HG02623 (cell line): ENCODE results near the gene RAPSN.
"Not testable (repeated sequence)": the region's sequence is repeated elsewhere in the genome, so short reads cannot be mapped to it uniquely, and the experiment has no call there.

Experiments used
- ATAC-seq: cut with Tn5 transposase; IDR thresholded peaks from one replicate; pipeline ENCODE4 v1.9.1; 2021; ENCODE audit warnings: moderate library complexity; ENCODE audit not compliant: unreplicated experiment

Gene RAPSN

DNA sequence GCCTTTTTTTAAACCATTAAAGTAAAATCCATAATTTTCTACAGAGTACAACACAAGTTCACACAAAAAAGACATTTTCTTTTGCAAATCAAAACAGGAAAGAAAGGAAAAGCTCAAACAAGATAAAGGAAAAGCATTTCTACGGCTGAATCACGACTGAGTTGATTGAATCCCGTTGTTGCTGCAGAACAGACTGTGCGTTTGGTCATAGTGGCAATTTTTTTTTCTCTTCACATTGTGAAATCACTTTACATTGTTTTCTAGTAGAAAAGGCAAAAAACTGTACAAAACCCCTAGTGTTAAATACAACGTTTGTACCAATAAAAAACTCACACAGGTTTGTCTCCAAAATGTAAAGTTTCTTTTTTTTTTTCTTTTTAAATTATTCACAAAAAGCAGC, 17.3 kb upstream of the RAPSN start:
- no peak for ATAC-seq

DNA sequence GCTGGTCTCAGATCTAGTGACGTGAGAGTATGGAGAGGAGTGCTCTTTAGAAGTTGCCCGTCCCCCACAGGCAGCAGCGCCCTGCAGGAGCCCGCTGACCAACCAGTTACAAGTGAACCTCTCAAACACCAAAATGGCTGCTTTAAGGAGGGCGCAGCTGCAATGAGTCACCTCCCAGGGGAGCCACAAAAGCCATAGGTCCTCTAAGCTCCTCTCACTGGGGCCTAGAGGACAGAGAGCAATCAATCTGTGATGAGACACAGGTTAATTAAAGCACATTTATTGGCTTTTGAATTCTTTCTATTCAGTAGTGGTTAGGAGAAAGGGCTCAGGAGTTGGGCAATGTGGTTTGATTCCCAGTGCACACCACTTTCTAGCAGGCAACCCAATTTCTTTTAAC, 15.5 kb upstream of the RAPSN start:
- ATAC-seq = no peak

DNA sequence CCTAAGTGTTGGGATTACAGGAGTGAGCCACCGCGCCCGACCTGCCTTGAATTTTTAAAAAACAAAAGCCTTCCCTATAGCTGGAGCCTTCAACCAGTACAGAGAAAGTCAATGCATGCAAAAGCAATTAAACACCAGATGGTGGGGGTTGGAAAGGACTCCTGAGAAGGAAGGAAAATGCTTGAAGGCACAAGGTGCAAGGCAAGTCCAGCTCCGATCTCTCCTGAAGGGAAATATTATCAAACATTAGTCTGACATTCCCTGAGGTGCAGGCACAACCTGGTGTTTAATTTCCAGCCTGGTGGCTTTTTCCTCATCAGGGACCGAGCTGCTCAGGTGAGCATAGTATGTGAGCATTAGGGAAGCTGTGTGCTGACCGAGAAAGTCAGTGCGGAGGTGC, 12.9 kb upstream of the RAPSN start:
- ATAC-seq = no peak

DNA sequence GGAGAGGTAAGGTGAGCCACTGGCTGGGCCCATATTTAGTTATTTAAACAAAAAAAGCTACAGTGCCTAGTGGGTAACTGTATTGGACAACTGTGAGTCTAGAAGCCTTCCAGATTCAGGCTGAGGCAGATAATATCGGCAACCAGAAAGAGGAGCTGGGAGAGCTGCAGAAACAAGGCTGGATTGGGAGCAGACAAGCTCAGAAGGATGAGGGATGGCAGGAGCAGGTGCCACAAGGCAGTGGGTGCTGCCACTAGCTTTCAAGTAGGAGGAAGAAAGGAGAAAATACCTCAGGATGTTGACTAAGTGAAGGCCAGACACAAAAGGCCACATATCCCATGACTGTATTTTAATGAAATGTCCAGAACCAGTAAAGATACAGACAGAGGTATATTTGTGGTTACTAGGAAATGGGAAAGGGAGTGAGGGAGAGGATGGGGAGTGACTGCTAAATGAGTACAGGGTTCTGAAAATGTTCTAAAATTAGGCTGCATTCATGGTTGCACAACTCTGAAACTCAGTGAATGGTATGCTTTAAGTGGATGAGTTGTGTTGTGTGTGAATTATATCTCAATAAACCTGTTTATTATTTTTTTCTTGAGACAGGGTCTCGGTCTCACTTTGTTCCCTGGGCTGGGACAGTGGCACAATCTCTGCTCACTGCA, 11.8 kb upstream of the RAPSN start:
- no peak for ATAC-seq

DNA sequence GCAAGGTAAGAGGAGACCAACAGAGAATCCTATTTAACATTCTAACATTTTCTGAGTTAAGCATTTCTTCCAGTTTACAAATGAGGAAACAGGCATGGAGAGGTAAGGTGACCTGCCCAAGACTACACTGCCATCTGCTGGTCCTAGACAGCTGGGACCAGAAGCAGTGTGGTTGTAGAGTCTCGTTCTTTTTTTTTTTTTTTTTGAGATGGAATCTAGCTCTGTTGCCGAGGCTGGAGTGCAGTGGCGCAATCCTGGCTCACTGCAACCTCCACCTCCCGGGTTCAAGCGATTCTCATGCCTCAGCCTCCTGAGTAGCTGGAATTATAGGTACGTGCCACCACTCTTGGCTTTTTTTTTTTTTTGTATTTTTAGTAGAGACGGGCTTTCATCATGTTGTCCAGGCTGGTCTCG, 5.3 kb upstream of the RAPSN start:
- not testable (repeated sequence) for ATAC-seq

DNA sequence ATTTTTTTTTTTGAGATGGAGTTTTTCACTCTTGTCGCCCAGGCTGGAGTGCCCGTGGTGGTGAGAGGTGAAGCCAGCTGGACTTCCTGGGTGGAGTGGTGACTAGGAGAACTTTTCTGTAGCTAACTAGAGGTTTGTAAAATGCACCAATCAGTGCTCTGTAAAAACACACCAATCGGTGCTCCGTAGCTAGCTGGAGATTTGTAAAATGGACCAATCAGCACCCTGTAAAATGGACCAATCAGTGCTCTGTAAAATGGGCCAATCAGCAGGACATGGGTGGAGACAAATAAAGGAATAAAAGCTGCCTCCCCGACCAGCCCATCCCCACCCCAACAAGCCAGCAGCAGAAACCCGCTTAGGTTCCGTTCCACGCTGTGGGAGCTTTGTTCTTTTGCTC, 4.4 kb upstream of the RAPSN start:
- ATAC-seq = no peak

DNA sequence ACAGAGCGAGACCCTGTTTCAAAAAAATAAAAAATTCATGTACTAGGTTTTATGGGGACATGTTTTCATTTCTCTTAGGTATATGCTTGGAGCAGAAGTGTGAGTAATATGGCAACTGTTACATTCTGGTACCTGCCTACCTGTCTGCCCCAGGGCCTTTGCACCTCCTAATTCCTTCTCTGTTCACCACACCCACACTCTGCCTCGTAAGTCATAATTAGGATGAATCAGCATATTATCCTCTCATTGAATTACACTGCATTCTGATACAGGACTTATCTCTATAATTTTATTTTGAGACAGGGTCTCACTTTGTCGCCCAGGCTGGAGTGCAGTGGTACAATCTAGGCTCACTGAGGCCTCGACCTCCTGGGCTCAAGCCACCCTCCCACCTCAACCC, 3.1 kb upstream of the RAPSN start:
- no peak for ATAC-seq

DNA sequence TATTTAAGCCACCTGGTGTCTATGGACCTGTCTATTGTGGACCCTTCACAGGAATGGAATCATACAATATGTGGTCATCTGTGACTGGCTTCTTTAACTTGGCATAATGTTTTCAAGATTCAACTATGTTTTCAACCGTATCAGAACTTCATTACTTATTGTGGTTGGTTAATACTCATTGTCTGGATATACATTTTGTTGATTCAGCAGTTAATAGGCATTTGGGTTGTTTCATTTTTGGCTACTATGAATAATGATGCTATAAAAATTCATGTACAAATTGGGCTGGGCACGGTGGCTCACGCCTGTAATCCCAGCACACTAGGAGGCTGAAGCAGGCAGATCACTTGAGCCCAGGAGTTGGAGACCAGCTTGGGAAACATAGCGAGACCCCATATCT, 2.5 kb upstream of the RAPSN start:
- ATAC-seq = no peak

DNA sequence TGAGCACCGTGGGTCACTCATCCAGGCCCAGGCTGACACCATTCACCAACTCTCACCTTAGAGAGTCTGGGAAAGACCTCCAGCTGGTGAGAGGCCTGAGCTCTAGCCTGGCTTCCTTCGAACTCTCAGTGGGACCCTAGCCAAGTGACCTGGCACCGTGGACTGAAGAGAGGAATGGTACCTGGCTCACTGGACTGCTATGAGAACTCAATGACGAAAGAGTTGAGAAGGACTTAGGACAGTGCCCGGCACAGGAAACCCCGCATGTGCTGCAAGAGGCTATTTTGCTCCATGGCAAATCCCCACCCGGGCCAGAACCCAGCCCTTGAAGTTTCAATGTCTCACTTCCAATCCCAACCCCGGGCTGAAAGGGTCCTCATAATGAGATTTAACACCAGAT, 605 bp upstream of the RAPSN start:
- ATAC-seq = no peak

DNA sequence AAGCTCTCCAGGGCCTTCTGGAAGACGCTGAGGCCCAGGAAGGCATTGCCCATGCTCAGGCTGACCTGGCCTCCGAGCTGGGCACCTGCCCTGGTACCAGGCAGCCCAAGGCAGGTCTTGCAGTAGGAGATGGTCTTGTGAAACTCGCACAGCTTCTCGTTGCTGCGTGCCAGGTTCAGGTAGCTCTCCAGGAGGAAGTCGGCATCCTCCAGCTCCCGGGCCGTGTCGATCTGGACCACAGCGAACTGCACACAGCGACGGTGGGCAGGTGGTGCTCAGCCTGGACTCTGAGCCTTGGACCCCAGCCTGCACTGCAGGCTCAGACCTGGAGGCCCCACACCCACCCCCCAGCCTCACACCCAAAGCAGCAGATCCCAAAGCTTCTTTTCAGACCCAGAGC, 1.0 kb downstream of the RAPSN start:
- ATAC-seq = no peak

DNA sequence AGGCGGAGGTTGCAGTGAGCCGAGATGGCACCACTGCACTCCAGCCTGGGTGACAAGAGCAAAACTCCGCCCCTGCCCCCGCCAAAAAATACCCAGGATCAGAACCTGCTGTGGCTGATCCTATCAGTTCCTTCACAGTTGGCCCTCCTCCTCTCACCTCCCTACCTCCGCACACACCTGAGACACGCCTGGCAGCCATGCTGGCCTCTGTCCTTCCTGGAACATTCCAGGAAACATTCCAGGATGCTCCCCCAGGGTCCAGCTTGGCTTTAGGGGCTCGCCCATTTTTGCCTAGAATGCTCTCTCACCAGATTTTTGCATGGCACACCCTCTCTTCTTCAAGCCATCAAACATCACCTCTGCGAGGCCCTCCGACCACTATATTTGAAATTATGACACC, 2.1 kb downstream of the RAPSN start:
- no peak for ATAC-seq

DNA sequence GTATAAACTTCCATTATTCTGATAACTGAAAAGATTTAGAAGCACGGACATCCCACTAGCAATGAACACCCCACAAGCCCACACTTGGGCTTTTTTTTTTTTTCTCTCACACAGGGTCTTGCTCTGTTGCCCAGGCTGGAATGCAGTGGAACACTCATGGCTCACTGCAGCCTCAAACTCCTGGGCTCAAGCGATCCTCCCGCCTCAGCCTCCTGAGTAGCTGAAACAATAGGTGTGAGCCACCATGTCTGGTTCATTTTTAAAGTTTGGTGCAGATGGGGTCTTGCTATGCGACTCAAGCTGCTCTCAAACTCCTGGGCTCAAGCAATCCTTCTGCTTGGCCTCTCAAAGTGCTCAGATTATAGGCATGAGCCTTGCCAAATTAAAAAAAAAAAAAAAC, 3.1 kb downstream of the RAPSN start:
- no peak for ATAC-seq

DNA sequence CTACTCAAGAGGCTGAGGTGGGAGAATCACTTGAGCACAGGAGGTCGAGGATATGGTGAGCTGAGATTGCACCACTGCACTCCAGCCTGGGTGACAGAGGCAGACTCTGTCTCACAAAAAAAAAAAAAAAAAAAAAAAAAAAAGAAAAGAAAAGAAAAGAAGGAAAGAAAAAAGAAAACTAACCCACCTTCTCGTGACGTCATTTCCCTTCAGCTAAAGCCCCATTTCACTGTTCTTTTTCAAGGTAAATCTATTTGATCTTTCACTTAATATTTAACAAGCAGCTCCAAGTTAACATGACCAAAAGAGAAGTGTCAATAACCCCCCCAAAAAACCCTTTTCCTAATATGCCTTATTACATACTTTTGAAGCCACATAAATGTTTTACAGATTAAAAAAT, 5.1 kb downstream of the RAPSN start:
- no peak for ATAC-seq

DNA sequence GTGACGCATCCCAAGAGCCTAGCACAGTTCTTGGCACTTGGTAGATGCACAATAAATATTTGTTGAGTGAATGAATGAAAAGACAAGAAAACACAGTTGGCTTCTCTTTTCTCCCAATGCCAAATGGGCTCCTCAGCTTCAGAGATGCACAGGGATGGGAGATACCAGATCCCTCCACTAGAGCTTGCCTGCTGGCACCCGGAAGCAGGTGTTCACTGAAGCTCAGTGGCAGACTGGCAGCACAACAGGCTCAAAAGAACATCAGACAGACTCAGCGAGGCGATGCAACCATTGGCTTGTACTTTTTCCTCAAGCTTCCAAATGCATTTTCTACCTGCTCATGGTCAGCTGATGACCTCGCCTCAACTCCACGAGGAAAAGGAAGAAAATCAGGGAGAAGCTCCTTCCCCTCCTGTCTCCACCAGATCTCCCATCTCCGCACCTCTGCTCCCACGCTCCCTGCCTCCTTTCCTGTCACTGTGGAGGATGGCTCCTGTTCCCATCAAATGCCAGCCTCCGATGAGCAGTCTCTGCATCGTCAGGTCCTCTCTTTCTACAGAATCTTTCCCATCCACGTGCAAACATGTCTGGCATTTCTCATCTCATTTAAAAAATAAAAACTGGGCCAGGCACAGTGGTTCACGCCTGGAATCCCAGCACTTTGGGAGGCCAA, 5.8 kb downstream of the RAPSN start:
- no peak for ATAC-seq

DNA sequence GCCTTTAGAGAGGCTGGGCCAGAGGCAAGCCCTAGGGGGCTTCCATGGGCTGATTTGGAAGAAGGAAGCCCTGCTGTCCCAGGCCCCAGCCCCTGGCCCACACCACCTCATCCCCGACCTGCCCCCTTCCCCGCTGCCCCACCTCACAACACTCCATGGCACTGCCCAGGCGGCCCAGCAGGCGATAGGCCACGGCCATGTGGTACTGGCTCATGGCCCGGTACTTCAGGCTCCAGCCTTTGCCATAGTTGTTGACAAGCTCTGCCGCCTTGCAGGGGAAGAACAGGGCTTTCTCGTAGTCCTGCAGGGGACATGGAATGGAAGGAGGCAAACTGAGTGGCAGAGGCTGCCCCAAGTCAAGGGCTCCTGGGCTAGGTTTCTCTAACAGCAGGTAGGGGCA, 6.4 kb downstream of the RAPSN start:
- ATAC-seq = no peak

DNA sequence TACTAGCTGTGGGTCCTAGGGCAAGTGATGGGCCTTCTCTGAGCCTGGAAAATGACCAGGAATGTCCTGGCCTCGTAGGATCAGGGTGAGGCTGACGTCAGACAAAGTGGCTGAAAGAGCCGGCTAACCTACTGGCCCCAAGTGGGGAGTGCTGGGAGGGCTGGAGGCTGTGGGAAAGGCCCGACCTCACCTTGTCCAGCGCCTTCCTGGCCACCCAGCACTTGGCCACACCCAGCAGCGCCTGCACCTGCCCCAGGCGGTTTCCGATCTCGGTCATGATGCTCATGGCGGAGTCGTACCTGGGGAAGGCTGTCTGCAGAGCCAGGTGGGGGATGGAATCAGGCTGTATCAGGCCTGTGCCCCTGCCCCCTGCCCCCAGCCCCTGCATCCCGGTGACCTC, 7.5 kb downstream of the RAPSN start:
- no peak for ATAC-seq

DNA sequence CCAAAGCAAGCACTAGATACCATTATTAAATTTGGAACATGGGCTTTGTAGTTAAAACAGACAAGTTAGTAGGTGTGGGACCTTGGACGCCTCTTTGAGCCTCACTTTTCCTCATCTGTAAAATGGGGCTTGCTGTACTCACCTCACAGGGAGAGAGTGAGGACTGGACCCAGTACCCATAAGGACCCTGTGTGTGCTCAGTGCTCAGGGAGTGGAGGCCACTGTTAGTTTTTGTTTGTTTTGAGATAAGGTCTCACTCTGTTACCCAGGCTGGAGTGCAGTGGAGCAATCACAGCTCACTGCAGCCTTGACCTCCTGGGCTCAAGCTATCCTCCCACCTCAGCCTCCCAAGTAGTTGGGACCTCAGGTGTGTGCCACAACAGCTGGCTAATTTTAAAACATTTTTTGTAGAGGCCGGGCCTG, 8.9 kb downstream of the RAPSN start:
- ATAC-seq = no peak

DNA sequence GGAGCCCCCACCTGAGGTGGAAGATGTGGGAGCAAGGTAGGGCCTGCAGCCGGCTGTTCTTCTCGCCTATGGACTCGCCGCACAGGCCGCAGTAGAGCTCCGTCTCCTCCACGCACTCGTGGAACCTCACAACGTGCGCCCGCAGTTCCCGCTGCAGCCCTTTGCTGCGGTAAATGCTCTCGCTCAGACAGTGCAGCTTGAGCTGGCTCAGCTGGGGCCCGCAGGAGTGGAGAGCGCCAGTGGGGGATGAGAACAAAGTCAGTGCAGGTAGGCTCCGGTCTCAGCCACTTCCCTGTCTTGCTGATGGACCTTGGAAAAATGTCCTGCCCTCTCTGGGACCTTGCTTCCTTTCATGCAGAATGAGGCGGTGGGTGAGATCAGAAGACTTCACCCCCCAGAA, 10.2 kb downstream of the RAPSN start:
- ATAC-seq = no peak

DNA sequence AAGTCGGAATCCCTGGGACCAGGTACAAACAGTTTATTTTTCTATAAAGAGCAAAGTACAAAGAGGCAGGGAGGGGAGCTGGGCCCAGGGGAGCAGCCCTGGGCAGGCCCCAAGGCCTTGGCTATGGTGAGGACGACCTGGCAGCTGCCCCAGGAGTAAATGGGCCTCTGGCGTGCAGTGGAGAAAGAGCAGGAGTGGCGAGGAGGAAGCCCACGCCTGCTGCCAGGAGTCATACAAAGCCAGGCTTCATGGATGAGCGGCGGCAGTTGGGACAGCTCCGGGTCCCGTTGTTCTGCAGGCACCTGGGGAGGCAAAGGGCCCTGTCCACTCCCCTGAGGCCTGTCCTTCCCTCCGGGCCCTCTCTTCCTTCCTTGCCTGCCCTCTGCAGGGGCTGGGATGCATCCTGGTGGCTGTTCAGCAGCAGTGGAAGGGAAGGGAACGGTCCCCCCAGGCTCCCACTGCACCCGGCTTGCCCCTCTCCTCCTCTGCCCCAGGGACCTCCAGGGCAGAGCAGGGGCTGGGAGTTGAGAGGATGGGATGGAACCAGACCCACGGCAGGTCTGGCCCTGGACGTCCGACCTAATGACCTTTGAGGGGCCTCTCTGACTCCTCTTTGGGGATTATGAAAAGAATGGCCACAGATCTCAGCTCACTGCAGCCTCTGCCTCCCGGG, 11.1 kb downstream of the RAPSN start:
- no peak for ATAC-seq

DNA sequence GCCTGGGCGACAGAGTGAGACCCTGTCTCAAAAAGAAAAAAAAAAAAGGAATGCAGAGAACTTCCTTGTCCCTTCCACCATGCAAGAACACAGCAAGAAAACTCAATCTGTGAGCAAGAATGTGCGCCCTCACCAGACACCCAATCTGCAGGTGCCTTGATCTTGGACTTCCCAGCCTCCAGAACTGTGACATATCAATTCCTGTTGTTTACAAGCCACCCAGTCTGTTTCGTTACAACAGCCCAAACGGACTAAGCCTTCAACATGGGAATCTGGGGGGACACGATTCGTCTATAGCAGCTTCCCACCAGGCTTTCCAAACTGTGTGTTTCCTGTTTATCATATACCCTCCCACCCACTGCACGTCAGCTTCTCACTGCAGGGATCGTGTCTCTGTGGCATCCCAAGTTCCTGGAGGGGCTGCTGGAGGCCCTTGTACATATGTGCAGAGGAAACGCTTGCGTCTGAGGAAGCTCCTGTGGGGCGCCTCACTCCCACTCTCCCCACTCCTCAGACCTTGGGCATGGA, 11.7 kb downstream of the RAPSN start:
- no peak for ATAC-seq

DNA sequence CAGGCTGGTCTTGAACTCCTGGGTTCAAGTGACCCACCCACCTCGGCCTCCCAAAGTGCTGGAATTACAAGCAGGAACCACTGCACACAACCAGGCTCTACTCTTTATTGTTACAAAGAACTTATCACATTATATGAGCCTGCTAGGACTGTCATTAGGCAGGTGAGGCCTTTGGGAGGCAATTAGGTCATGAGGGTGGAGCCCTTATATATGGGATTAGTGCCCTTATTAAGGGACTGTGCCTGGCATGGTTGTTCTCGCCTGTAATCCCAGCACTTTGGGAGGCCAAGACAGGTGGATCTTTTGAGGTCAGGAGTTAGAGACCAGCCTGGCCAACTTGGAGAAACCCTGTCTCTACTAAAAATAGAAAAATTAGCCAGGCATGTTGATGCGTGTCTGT, 12.2 kb downstream of the RAPSN start:
- ATAC-seq = no peak

DNA sequence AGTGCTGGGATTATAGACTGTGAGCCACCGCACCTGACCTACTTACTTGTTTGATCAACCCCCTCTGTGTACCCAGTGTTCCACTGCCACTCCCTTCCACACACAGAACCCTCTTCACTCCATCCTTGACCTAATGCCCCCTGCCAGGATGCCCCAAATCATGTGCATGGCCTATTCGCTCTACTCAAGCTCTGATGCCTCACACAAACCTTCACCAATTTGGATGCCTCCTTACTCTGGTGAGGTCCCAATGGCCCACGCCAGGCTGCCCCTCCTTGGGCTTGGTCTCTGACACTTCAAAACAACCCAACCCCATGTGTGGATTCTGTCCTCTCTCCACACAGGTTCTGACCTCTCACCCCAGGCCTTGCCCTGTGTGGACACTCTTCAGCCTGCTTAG, 13.2 kb downstream of the RAPSN start:
- ATAC-seq = no peak
